GM18508 (cell line): ENCODE measurements around the gene MRAP.

Experiments
- ATAC-seq: cut with Tn5 transposase; IDR thresholded peaks from one replicate; pipeline ENCODE4 v1.9.1; 2021; ENCODE audit warnings: moderate number of reproducible peaks; ENCODE audit not compliant: insufficient read depth, unreplicated experiment

MRAP gene

GRCh38 chr21:32340863-32341848 is 42.5 kb downstream of the MRAP start:
- ATAC-seq = no peak

GRCh38 chr21:32346951-32347350 is 48.3 kb downstream of the MRAP start:
- ATAC-seq = no peak

GRCh38 chr21:32347351-32347750 is 48.7 kb downstream of the MRAP start:
- no peak for ATAC-seq

GRCh38 chr21:32347977-32348376 is 49.3 kb downstream of the MRAP start:
- ATAC-seq = no peak

GRCh38 chr21:32348604-32349332 is 50.1 kb downstream of the MRAP start:
- no peak for ATAC-seq

- no peak for ATAC-seq
These were observed 50.8 kb downstream of the MRAP start for GRCh38 chr21:32349333-32349944.

GRCh38 chr21:32350211-32350980 is 51.7 kb downstream of the MRAP start:
- no peak for ATAC-seq

GRCh38 chr21:32350981-32351380 is 52.3 kb downstream of the MRAP start:
- no peak for ATAC-seq

- ATAC-seq = no peak
These were observed 52.8 kb downstream of the MRAP start for GRCh38 chr21:32351428-32351827.

- ATAC-seq = no peak
These were observed 53.9 kb downstream of the MRAP start for GRCh38 chr21:32352526-32352925.

- no peak for ATAC-seq
These were observed 54.5 kb downstream of the MRAP start for GRCh38 chr21:32353002-32353711.

GRCh38 chr21:32356874-32357395 is 58.3 kb downstream of the MRAP start:
- ATAC-seq = no peak

- ATAC-seq = no peak
These were observed 61.1 kb downstream of the MRAP start for GRCh38 chr21:32359719-32360260.

GRCh38 chr21:32360401-32360975 is 61.8 kb downstream of the MRAP start:
- ATAC-seq = no peak
